ENCODE data around the gene STARD4.

- TF ChIP-seq, protein P1, sequence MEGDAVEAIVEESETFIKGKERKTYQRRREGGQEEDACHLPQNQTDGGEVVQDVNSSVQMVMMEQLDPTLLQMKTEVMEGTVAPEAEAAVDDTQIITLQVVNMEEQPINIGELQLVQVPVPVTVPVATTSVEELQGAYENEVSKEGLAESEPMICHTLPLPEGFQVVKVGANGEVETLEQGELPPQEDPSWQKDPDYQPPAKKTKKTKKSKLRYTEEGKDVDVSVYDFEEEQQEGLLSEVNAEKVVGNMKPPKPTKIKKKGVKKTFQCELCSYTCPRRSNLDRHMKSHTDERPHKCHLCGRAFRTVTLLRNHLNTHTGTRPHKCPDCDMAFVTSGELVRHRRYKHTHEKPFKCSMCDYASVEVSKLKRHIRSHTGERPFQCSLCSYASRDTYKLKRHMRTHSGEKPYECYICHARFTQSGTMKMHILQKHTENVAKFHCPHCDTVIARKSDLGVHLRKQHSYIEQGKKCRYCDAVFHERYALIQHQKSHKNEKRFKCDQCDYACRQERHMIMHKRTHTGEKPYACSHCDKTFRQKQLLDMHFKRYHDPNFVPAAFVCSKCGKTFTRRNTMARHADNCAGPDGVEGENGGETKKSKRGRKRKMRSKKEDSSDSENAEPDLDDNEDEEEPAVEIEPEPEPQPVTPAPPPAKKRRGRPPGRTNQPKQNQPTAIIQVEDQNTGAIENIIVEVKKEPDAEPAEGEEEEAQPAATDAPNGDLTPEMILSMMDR (IDR thresholded peaks at IDR 0.05): peak; percentile 41
- no peak for TF ChIP-seq ZFX (IDR thresholded peaks at IDR 0.05; ENCODE audit: borderline replicate concordance)
Observed at GRCh38 chr5:111461255-111461671, 51.1 kb downstream of the STARD4 start.

All from 22Rv1 (cell line).